Myocyte (in vitro differentiated cells): ENCODE data around the gene SLC46A3. TPM values are rescaled to one million over a fixed set of nuclear protein-coding genes. Genes with fewer than 3 reads are reported as not detected.
"Not testable (repeated sequence)": the region's sequence is repeated elsewhere in the genome, so short reads cannot be mapped to it uniquely, and the experiment has no call there.

Source experiments
- DNase-seq: peaks from one replicate; pipeline ENCODE4 v3.0.0-alpha.2; 2012; ENCODE audit warnings: low read depth
- total RNA-seq: library from RNA; depleted of rRNA; stranded (reverse); fragments of >200 nt; gene quantifications from 2 replicates; pipeline ENCODE4 v1.2.3, GENCODE V29; 2014

Gene SLC46A3
- total RNA-seq, 1 donor from 2014 or later, result 18.4 TPM

- DNase-seq, result not testable (repeated sequence)
These were observed 35.6 kb downstream of the SLC46A3 start for GRCh38 chr13:28683169-28683568.

- DNase-seq, result no peak
These were observed 38.2 kb downstream of the SLC46A3 start for GRCh38 chr13:28680541-28680940.

GRCh38 chr13:28679628-28680027 is 39.1 kb downstream of the SLC46A3 start:
- DNase-seq, result peak; percentile 20

GRCh38 chr13:28678809-28679208 is 40.0 kb downstream of the SLC46A3 start:
- DNase-seq, result no peak

GRCh38 chr13:28671126-28671792 is 47.5 kb downstream of the SLC46A3 start:
- no peak for DNase-seq

- DNase-seq, result no peak
These were observed 51.8 kb downstream of the SLC46A3 start for GRCh38 chr13:28666897-28667488.

GRCh38 chr13:28659621-28659970 is 59.2 kb downstream of the SLC46A3 start:
- DNase-seq, result no peak

GRCh38 chr13:28658796-28659620 is 59.8 kb downstream of the SLC46A3 start, which contains the start of gene POMP:
Gene POMP (plus strand): TSS chr13:28659130. CDS start chr13:28659185, 55 bp downstream.
- DNase-seq, result peak; percentile 94

- no peak for DNase-seq
These were observed 60.3 kb downstream of the SLC46A3 start for GRCh38 chr13:28658539-28658795.

- DNase-seq, result peak; percentile 14
These were observed 60.8 kb downstream of the SLC46A3 start for GRCh38 chr13:28657784-28658538.

- DNase-seq, result peak; percentile 21
These were observed 63.2 kb downstream of the SLC46A3 start for GRCh38 chr13:28655561-28655960.

GRCh38 chr13:28654276-28654675 is 64.5 kb downstream of the SLC46A3 start:
- no peak for DNase-seq

GRCh38 chr13:28653111-28653510 is 65.7 kb downstream of the SLC46A3 start:
- DNase-seq, result no peak

GRCh38 chr13:28651810-28652401 is 66.9 kb downstream of the SLC46A3 start:
- DNase-seq, result no peak

- no peak for DNase-seq
These were observed 68.5 kb downstream of the SLC46A3 start for GRCh38 chr13:28650284-28650683.

Other genes starting within 250 kb of the SLC46A3 start
- not detected in 2 replicates for gene FLT1, start 223.8 kb downstream of the SLC46A3 start, total RNA-seq
- gene POMP, start 59.8 kb downstream of the SLC46A3 start, total RNA-seq, result 90.0 and 152 TPM in 2 replicates
- gene MTUS2, start 101.4 kb upstream of the SLC46A3 start, total RNA-seq, result 0.05 and 0.08 TPM in 2 replicates